GM20000 (cell line): ENCODE results near the gene HIPK2.

Experiments used
- DNase-seq: peaks from one replicate; pipeline ENCODE4 v3.0.0; 2012; ENCODE audit warnings: low spot score
- TF ChIP-seq, protein P1 (sequence below): IDR thresholded peaks from 2 replicates; pipeline ENCODE4 v1.5.1; 2012; ENCODE audit warnings: mild to moderate bottlenecking, control low read depth; ENCODE audit errors: extremely low read depth, missing control alignments

Gene HIPK2

DNA sequence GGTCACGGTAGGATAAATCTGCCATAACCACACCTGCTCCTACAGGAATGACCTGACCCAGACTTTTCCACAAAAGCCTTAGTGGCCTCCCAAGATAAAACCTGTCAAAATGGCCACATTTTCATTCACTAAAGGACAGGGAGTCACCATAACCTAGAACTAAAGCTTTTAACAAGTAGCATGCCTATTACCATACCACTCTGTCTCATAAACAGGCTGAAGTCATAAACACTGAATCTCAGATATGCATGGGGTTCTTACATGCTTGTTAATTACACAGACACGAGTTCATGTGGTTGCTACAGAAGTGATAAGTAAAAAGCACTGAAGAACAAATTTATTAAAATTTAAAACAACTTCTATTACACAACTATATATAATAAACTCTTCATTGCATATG is 56.0 kb downstream of the HIPK2 start:
- TF ChIP-seq, protein P1, sequence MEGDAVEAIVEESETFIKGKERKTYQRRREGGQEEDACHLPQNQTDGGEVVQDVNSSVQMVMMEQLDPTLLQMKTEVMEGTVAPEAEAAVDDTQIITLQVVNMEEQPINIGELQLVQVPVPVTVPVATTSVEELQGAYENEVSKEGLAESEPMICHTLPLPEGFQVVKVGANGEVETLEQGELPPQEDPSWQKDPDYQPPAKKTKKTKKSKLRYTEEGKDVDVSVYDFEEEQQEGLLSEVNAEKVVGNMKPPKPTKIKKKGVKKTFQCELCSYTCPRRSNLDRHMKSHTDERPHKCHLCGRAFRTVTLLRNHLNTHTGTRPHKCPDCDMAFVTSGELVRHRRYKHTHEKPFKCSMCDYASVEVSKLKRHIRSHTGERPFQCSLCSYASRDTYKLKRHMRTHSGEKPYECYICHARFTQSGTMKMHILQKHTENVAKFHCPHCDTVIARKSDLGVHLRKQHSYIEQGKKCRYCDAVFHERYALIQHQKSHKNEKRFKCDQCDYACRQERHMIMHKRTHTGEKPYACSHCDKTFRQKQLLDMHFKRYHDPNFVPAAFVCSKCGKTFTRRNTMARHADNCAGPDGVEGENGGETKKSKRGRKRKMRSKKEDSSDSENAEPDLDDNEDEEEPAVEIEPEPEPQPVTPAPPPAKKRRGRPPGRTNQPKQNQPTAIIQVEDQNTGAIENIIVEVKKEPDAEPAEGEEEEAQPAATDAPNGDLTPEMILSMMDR, result no peak
- no peak for DNase-seq

GRCh38 chr7:139721417-139721816 is 56.4 kb downstream of the HIPK2 start:
- TF ChIP-seq, protein P1, result no peak
- no peak for DNase-seq

GRCh38 chr7:139720705-139721231 is 57.0 kb downstream of the HIPK2 start:
- no peak for DNase-seq
- TF ChIP-seq, protein P1, result no peak

DNA sequence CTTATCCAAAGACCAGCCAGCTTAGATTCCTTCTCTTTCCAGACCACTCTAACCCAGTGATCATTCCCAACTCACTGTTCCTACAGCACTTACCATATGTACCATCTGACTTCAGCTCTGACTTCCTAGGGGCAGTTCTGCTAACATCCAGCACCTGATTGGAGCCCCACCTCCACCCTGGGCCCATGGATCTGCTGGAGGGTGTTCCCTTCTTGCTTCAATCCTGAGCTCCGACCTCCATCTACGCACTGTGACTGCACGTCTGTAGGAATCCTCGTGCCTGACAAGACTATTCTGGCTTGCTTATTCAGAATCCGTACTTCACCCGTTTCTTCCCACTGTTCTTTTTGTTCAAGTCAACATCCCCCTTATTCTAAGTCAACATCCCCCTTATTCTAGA is 57.6 kb downstream of the HIPK2 start:
- TF ChIP-seq, protein P1, result no peak
- DNase-seq, result no peak

- DNase-seq, result no peak
- TF ChIP-seq, protein P1, result no peak
These were observed 58.9 kb downstream of the HIPK2 start for GRCh38 chr7:139718859-139719258.

DNA sequence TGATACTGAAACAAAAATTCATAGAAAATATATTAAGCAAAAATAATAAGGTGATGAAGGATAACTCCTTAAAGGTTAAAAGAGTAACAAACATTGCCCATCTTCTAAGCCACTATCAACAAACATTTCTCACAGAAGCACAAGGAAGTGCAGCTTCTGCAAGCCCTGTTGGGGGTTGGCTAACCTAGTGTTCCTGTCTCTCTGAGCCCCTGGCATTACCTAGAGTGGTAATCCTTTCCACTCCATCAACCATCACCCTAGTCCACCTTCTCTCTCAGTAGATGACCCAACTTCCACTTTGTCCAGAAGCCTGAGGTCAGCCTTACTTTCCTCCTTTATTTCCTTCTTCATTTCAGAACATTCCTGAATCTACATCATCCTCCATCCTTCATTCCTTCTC is 59.7 kb downstream of the HIPK2 start:
- TF ChIP-seq, protein P1, result no peak
- no peak for DNase-seq

GRCh38 chr7:139716156-139716942 is 61.4 kb downstream of the HIPK2 start:
- TF ChIP-seq, protein P1, result no peak
- DNase-seq, result no peak
